HepG2 (cell line): Measurements from ENCODE around the gene RAD17. TPM values are rescaled to one million over a fixed set of nuclear protein-coding genes. Genes with fewer than 3 reads are reported as not detected.

Experiments
- CREB1 ChIP-seq, 2 experiments: fragments of 450-650 bp in 1 of 2; IDR thresholded peaks; 2 replicates each; pipeline ENCODE4 v1.6.1; 2016 to 2017; ENCODE audit warnings: control low read depth in 1 of 2, mild to moderate bottlenecking in 1 of 2, missing compliant biosample characterization in 1 of 2, missing genetic modification characterization in 1 of 2
- FOXO1 ChIP-seq: sonication (generic); formaldehyde crosslinking; IDR thresholded peaks from 2 replicates; pipeline ENCODE4 v1.4.0; 2020; ENCODE audit warnings: missing genetic modification reagents
- KDM2A ChIP-seq: sonication (generic); formaldehyde crosslinking; IDR thresholded peaks from 2 replicates; pipeline ENCODE4 v1.4.0; 2020; ENCODE audit warnings: low read depth, missing genetic modification reagents, borderline replicate concordance
- KLF9 ChIP-seq: IDR thresholded peaks from 2 replicates; pipeline ENCODE4 v1.6.1; 2016; ENCODE audit warnings: low read depth
- MED13 ChIP-seq: sonication (generic); formaldehyde crosslinking; IDR thresholded peaks from 2 replicates; pipeline ENCODE4 v1.5.0; 2020; ENCODE audit warnings: missing genetic modification reagents
- NFE2 ChIP-seq: sonication (generic); formaldehyde crosslinking; IDR thresholded peaks from 2 replicates; pipeline ENCODE4 v1.4.0; 2020; ENCODE audit warnings: missing genetic modification reagents
- ZBTB10 ChIP-seq: sonication (generic); formaldehyde crosslinking; IDR thresholded peaks from 2 replicates; pipeline ENCODE4 v1.4.0; 2020; ENCODE audit warnings: missing genetic modification reagents, borderline replicate concordance
- ZEB1 ChIP-seq: IDR thresholded peaks from 2 replicates; pipeline ENCODE4 v1.6.1; 2012; ENCODE audit warnings: mild to moderate bottlenecking, low read depth, inconsistent platforms; ENCODE audit not compliant: insufficient replicate concordance
- ZKSCAN8 ChIP-seq: IDR thresholded peaks from 2 replicates; pipeline ENCODE4 v1.6.1; 2016; ENCODE audit warnings: borderline replicate concordance, missing genetic modification reagents, missing compliant biosample characterization
- ZNF235 ChIP-seq: sonication (generic); formaldehyde crosslinking; IDR thresholded peaks from 2 replicates; pipeline ENCODE4 v1.8.1; 2023; ENCODE audit warnings: mild to moderate bottlenecking, missing genetic modification reagents, borderline replicate concordance
- ZNF407 ChIP-seq: sonication (generic); formaldehyde crosslinking; IDR thresholded peaks from one replicate; pipeline ENCODE4 v1.5.1; 2020; ENCODE audit warnings: mild to moderate bottlenecking, missing genetic modification reagents; ENCODE audit errors: not compliant biosample characterization
- ZNF577 ChIP-seq: sonication (generic); formaldehyde crosslinking; IDR thresholded peaks from 2 replicates; pipeline ENCODE4 v1.4.0; 2020; ENCODE audit warnings: mild to moderate bottlenecking, low read depth, missing genetic modification reagents, borderline replicate concordance
- polyA plus RNA-seq, 8 experiments: library from polyadenylated mRNA; depleted of rRNA in 3 of 8; stranded (reverse) in 7 of 8; unstranded in 1 of 8; fragments of >200 nt; fragmentation: Illumina TruSeq in 4 of 8; extraction: Trizol in 4 of 8; gene quantifications; 2 replicates each; pipeline versions ENCODE4 v1.2.1 to v1.2.3, GENCODE V29; 2011 to 2016; ENCODE audit warnings: low read depth in 4 of 8, missing spikeins in 1 of 8, mixed read lengths in 1 of 8; ENCODE audit not compliant: insufficient read depth in 1 of 8
- total RNA-seq, 5 experiments: library from RNA; depleted of rRNA; stranded (reverse); fragments of >200 nt; fragmentation: Illumina TruSeq; extraction: Trizol; gene quantifications; 2 replicates each; pipeline ENCODE4 v1.2.3, GENCODE V29; 2016; ENCODE audit warnings: low read depth in 1 of 5
- TF ChIP-seq, protein P1 (sequence below): sonication (generic); formaldehyde crosslinking; IDR thresholded peaks from 2 replicates; pipeline ENCODE4 v1.5.0; 2020; ENCODE audit warnings: mild to moderate bottlenecking, missing genetic modification reagents
- TF ChIP-seq, protein P2 (sequence below): sonication (generic); formaldehyde crosslinking; IDR thresholded peaks from 2 replicates; pipeline ENCODE4 v1.9.0; 2022; ENCODE audit warnings: low read depth, missing genetic modification reagents

Gene RAD17
- total and polyA plus RNA-seq, 2 of the 13 experiments (the other 11 are each of a cell fraction or from before 2014, with no cell fraction given): 24.0 to 25.9 TPM

GRCh38 chr5:69334793-69335268 lies 34.8 kb upstream of the RAD17 start (continued):
- TF ChIP-seq ZNF407 (CRISPR knock-in tag) (no peak), KLF9 (CRISPR knock-in tag) (no peak), KDM2A (CRISPR knock-in tag) (peak; percentile 72; the same call in 1 of the 2 replicates), FOXO1 (no peak; the same call in 1 of the 2 replicates), ZKSCAN8 (0 out of 2 replicates have a peak, but pooled peaks have one; percentile 28), MED13 (no peak), ZEB1 (no peak), CREB1 (IDR thresholded peaks at IDR 0.05) (no peak), CREB1 (CRISPR knock-in tag; IDR thresholded peaks at IDR 0.05) (no peak), ZBTB10 (no peak), NFE2 (CRISPR knock-in tag) (no peak), ZNF577 (CRISPR knock-in tag) (no peak), ZNF235 (CRISPR knock-in tag) (no peak)
- TF ChIP-seq, protein P1, sequence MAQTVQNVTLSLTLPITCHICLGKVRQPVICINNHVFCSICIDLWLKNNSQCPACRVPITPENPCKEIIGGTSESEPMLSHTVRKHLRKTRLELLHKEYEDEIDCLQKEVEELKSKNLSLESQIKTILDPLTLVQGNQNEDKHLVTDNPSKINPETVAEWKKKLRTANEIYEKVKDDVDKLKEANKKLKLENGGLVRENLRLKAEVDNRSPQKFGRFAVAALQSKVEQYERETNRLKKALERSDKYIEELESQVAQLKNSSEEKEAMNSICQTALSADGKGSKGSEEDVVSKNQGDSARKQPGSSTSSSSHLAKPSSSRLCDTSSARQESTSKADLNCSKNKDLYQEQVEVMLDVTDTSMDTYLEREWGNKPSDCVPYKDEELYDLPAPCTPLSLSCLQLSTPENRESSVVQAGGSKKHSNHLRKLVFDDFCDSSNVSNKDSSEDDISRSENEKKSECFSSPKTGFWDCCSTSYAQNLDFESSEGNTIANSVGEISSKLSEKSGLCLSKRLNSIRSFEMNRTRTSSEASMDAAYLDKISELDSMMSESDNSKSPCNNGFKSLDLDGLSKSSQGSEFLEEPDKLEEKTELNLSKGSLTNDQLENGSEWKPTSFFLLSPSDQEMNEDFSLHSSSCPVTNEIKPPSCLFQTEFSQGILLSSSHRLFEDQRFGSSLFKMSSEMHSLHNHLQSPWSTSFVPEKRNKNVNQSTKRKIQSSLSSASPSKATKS: no peak
- TF ChIP-seq, protein P2, sequence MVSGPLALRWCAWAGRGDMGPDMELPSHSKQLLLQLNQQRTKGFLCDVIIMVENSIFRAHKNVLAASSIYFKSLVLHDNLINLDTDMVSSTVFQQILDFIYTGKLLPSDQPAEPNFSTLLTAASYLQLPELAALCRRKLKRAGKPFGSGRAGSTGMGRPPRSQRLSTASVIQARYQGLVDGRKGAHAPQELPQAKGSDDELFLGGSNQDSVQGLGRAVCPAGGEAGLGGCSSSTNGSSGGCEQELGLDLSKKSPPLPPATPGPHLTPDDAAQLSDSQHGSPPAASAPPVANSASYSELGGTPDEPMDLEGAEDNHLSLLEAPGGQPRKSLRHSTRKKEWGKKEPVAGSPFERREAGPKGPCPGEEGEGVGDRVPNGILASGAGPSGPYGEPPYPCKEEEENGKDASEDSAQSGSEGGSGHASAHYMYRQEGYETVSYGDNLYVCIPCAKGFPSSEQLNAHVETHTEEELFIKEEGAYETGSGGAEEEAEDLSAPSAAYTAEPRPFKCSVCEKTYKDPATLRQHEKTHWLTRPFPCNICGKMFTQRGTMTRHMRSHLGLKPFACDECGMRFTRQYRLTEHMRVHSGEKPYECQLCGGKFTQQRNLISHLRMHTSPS (CRISPR knock-in tag): no peak
